Keratinocyte (primary cell): ENCODE results near the gene ZSCAN32. TPM values are rescaled to one million over a fixed set of nuclear protein-coding genes. Genes with fewer than 3 reads are reported as not detected.
A peak's percentile ranks its signal among the peaks of the same experiment; 100 is the strongest.

Source experiments
- DNase-seq: peaks from one replicate; pipeline ENCODE4 v3.0.0-alpha.2; 2011; ENCODE audit warnings: low read depth, missing footprints, low spot score
- FAIRE-seq: peaks from 2 replicates; lab custom pipeline; 2011; peaks lifted over from hg19 to GRCh38; lab: Jason Lieb, UNC
- H2AFZ ChIP-seq: 2 replicates; pipeline ENCODE4 v1.6.0; 2012; ENCODE audit warnings: low read length, control low read depth, inconsistent platforms; ENCODE audit not compliant: control insufficient read depth
- H3K27ac ChIP-seq: 2 replicates; pipeline ENCODE4 v1.5.1; 2011; ENCODE audit warnings: low read length; ENCODE audit not compliant: control insufficient read depth, insufficient read depth
- H3K27me3 ChIP-seq: 3 replicates; pipeline ENCODE4 v1.6.0; 2011; ENCODE audit warnings: low read length; ENCODE audit not compliant: control insufficient read depth, insufficient read depth; ENCODE audit errors: extremely low read depth
- H3K36me3 ChIP-seq, 2 experiments: 2 replicates in 1 of 2; 3 replicates in 1 of 2; pipeline ENCODE4 v1.5.1; 2011; ENCODE audit warnings: low read length in 2 of 2, mild to moderate bottlenecking in 1 of 2; ENCODE audit not compliant: control insufficient read depth in 2 of 2, insufficient read depth in 2 of 2; ENCODE audit errors: extremely low read depth in 1 of 2
- H3K4me1 ChIP-seq: 3 replicates; pipeline ENCODE4 v1.5.1; 2011; ENCODE audit warnings: low read length; ENCODE audit not compliant: control insufficient read depth, insufficient read depth; ENCODE audit errors: extremely low read depth
- H3K4me2 ChIP-seq: 3 replicates; pipeline ENCODE4 v1.6.0; 2011; ENCODE audit warnings: low read depth, low read length; ENCODE audit not compliant: control insufficient read depth, insufficient read depth; ENCODE audit errors: extremely low read depth
- H3K4me3 ChIP-seq, 3 experiments: fragments of 200-600 bp in 1 of 3; sonication (generic) in 1 of 3; 2 replicates in 2 of 3; 3 replicates in 1 of 3; pipeline ENCODE4 v1.5.1; 2011 to 2016; ENCODE audit warnings: low read length in 3 of 3, mild to moderate bottlenecking in 3 of 3, control low read depth in 2 of 3, inconsistent platforms in 1 of 3, low read depth in 1 of 3, mixed read lengths in 1 of 3, mixed run types in 1 of 3, moderate library complexity in 1 of 3; ENCODE audit not compliant: control insufficient read depth in 2 of 3, insufficient read depth in 2 of 3; ENCODE audit errors: extremely low read depth in 1 of 3
- H3K79me2 ChIP-seq: 2 replicates; pipeline ENCODE4 v1.6.0; 2012; ENCODE audit warnings: low read length; ENCODE audit not compliant: control insufficient read depth, insufficient read depth
- H3K9ac ChIP-seq: 3 replicates; pipeline ENCODE4 v1.6.0; 2011; ENCODE audit warnings: low read length; ENCODE audit not compliant: control insufficient read depth, insufficient read depth; ENCODE audit errors: extremely low read depth
- H3K9me1 ChIP-seq: 3 replicates; pipeline ENCODE4 v1.6.0; 2011; ENCODE audit warnings: low read length; ENCODE audit not compliant: control insufficient read depth, insufficient read depth; ENCODE audit errors: extremely low read depth
- H3K9me3 ChIP-seq: 2 replicates; pipeline ENCODE4 v1.5.1; 2012; ENCODE audit warnings: low read depth, low read length; ENCODE audit not compliant: control insufficient read depth
- H4K20me1 ChIP-seq: 3 replicates; pipeline ENCODE4 v1.6.0; 2011; ENCODE audit warnings: low read length; ENCODE audit not compliant: control insufficient read depth, insufficient read depth; ENCODE audit errors: extremely low read depth
- EZH2 ChIP-seq: IDR thresholded peaks from one replicate; pipeline ENCODE4 v1.6.1; 2012; ENCODE audit warnings: inconsistent platforms, mild to moderate bottlenecking, low read length, moderate library complexity
- dilution Hi-C: fragments of 300-500 bp; cut with MboI; formaldehyde crosslinking; loops from one replicate; pipeline ENCODE4 v1.7.0; 2020; ENCODE audit warnings: low sequenced_read_pairs; ENCODE audit not compliant: extremely low pct_ligation_motif_present
- polyA plus RNA-seq, 5 experiments: library from polyadenylated mRNA; depleted of rRNA in 3 of 5; stranded (reverse) in 3 of 5; stranded (forward) in 1 of 5; unstranded in 1 of 5; fragments of >200 nt; gene quantifications; 1 replicate in 1 of 5; 2 replicates in 3 of 5; 3 replicates in 1 of 5; pipeline versions ENCODE4 v1.2.1 to v1.2.3, GENCODE V29; 2011 to 2012; ENCODE audit warnings: missing spikeins in 2 of 5, low read depth in 1 of 5, low replicate concordance in 1 of 5
- TF ChIP-seq, protein P1 (sequence below), 3 experiments: IDR thresholded peaks in 1 of 3; conservative IDR thresholded peaks in 1 of 3; optimal IDR thresholded peaks in 1 of 3; 2 replicates in 2 of 3; 3 replicates in 1 of 3; pipeline versions ENCODE3 to v1.5.1; 2011; ENCODE audit warnings: low read length in 3 of 3, mild to moderate bottlenecking in 3 of 3, moderate library complexity in 2 of 3, control low read depth in 1 of 3, inconsistent platforms in 1 of 3; ENCODE audit not compliant: insufficient read depth in 2 of 3; ENCODE audit errors: extremely low read depth in 1 of 3

Gene ZSCAN32
- polyA plus RNA-seq, 1 donor (not counting 4 experiments of a cell fraction or from before 2014, with no cell fraction given): 17.2 TPM

DNA sequence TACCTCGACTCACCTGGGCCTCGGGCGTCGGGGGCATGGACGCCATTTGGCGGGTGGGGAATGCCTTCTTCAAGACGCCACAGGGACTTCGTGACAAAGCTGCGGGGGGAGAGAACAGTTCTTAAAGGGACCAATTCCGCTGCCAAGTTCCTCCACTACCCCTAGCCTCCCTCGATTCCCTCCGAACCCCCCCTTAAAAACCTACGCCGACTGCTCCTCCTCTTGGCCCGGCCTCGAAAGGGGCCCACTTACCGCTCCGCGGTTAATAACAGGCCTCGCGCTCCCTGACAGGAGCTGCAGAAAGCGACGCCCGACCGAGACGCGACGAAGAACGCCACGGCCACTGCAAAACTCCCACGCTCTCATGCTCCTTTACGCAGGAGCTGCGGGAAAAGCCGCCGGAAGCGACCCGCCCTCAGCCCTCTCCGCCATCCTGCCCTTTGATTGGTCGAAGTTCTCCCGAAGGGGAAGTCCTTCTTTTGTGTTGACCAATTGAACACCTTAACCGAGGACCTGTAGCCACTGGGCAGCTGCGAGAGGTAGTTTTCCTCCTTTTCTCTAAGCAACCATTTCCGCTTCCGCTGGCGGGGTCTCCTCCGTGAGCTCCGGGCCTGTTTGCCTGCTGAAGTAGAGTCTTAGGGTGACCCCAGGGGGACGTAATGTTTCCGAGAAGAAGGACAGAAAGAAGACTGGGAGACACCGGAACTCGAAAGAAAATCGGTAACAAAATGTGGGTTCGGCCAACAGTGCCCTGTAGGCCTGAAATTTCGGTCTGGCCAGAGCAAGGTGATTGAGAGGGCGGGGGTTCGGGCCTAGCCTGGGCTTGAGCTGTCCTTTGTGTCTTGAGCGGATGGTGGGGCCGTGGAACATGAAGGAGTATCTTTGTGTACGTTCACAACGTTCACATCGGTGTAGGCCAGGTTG, 42.6 kb upstream of the ZSCAN32 start, which contains the start of the genes NAA60 and ZNF597:
Gene NAA60 (plus strand): TSS at position 573 of the 924 bp plus-strand sequence. CDS start 32,548 bp downstream, outside the sequence.
Gene ZNF597 (minus strand): TSS at position 397 of the 924 bp plus-strand sequence. CDS start 351 bp downstream, at position 46.
- TF ChIP-seq EZH2: no peak
- TF ChIP-seq, protein P1, sequence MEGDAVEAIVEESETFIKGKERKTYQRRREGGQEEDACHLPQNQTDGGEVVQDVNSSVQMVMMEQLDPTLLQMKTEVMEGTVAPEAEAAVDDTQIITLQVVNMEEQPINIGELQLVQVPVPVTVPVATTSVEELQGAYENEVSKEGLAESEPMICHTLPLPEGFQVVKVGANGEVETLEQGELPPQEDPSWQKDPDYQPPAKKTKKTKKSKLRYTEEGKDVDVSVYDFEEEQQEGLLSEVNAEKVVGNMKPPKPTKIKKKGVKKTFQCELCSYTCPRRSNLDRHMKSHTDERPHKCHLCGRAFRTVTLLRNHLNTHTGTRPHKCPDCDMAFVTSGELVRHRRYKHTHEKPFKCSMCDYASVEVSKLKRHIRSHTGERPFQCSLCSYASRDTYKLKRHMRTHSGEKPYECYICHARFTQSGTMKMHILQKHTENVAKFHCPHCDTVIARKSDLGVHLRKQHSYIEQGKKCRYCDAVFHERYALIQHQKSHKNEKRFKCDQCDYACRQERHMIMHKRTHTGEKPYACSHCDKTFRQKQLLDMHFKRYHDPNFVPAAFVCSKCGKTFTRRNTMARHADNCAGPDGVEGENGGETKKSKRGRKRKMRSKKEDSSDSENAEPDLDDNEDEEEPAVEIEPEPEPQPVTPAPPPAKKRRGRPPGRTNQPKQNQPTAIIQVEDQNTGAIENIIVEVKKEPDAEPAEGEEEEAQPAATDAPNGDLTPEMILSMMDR (optimal IDR thresholded peaks at IDR 0.05 in 1 of 3, IDR thresholded peaks at IDR 0.05 in 1 of 3, conservative IDR thresholded peaks at IDR 0.05 in 1 of 3; ENCODE audit: extremely low read depth in 1 of 3, insufficient read depth in 2 of 3, low read length in 3 of 3): no peak
- H3K27me3 ChIP-seq: no peaks in the 10 kb centered on the region
- H3K9me1 ChIP-seq: no peaks in the 10 kb centered on the region
- peak within 1 kb of the TSS; percentile 75 for H2AFZ ChIP-seq
- H3K36me3 ChIP-seq: no peaks in the 10 kb centered on the region
- H3K9ac ChIP-seq: peak within 1 kb of the TSS; percentile 91
- H3K4me2 ChIP-seq: peak within 1 kb of the TSS; percentile 89
- no peaks in the 10 kb centered on the region for H4K20me1 ChIP-seq
- DNase-seq (no peak), FAIRE-seq (no peak)
- H3K79me2 ChIP-seq: peaks cover 35% of the 10 kb centered on the region
- no peaks in the 10 kb centered on the region for H3K9me3 ChIP-seq
- peak within 1 kb of the TSS; percentile 83 for H3K27ac ChIP-seq
- H3K4me3 ChIP-seq: peak within 1 kb of the TSS; percentile 56 to 76 (median 75)
- dilution Hi-C loops: no loop called here
- H3K4me1 ChIP-seq: peaks cover 4% of the 10 kb centered on the region

DNA sequence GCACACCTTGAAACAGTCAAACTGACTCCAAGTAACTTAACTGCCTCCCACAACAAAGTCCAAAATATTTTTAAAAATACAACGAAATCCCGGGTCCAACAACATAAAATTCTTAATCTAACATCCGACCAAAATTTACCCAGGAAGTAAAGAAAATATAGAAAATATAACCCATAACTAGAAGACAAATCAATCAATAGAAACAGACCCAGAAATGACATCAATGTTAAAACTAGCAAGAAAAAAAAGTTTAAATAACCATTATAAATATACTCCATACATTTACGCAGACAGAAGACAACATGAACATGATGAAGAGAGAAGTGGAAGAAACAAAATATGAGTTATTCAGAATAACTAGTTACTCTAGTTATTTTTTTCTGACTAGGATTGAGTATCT, 38.8 kb upstream of the ZSCAN32 start:
- H3K4me3 ChIP-seq: no peak overlapping the region
- H3K79me2 ChIP-seq: peaks cover 13% of the 10 kb centered on the region
- no peaks in the 10 kb centered on the region for H3K9me1 ChIP-seq
- peaks cover 0 to 2% of the 10 kb centered on the region in 2 experiments for H3K36me3 ChIP-seq
- dilution Hi-C loops: no loop called here
- H4K20me1 ChIP-seq: no peaks in the 10 kb centered on the region
- H3K9me3 ChIP-seq: no peaks in the 10 kb centered on the region
- H3K27me3 ChIP-seq: no peaks in the 10 kb centered on the region
- no peak overlapping the region for H2AFZ ChIP-seq
- no peak for FAIRE-seq
- H3K9ac ChIP-seq: no peak overlapping the region
- DNase-seq: no peak
- peaks cover 4% of the 10 kb centered on the region for H3K4me1 ChIP-seq
- no peak overlapping the region for H3K27ac ChIP-seq
- no peak for TF ChIP-seq EZH2
- TF ChIP-seq, protein P1 (optimal IDR thresholded peaks at IDR 0.05 in 1 of 3, IDR thresholded peaks at IDR 0.05 in 1 of 3, conservative IDR thresholded peaks at IDR 0.05 in 1 of 3; ENCODE audit: extremely low read depth in 1 of 3, insufficient read depth in 2 of 3, low read length in 3 of 3): no peak
- no peak overlapping the region for H3K4me2 ChIP-seq
